Liver (tissue), 9 donors: Measurements from ENCODE around the gene CD6. TPM values are rescaled to one million over a fixed set of nuclear protein-coding genes. Genes with fewer than 3 reads are reported as not detected.
A peak's percentile ranks its signal among the peaks of the same experiment; 100 is the strongest.

Experiments
- DNase-seq: peaks from one replicate; pipeline ENCODE4 v3.0.0-alpha.2; 2017; ENCODE audit warnings: low spot score
- H3K27ac ChIP-seq, 2 donors: one replicate each; pipeline ENCODE4 v1.7.0; 2013; ENCODE audit warnings: inconsistent platforms in 2 of 2, low read length in 2 of 2, control low read depth in 1 of 2, low read depth in 1 of 2, mild to moderate bottlenecking in 1 of 2
- H3K27me3 ChIP-seq, 4 donors: one replicate each; pipeline versions ENCODE4 v1.6.1 to v1.7.0; 2013; ENCODE audit warnings: low read length in 3 of 4, inconsistent platforms in 1 of 4, mild to moderate bottlenecking in 1 of 4, moderate library complexity in 1 of 4; ENCODE audit not compliant: control insufficient read depth in 4 of 4, insufficient read depth in 4 of 4
- H3K36me3 ChIP-seq, 4 donors: one replicate each; pipeline versions ENCODE4 v1.6.1 to v1.7.0; 2013; ENCODE audit warnings: low read length in 3 of 4, mild to moderate bottlenecking in 3 of 4, low read depth in 1 of 4, moderate library complexity in 1 of 4; ENCODE audit not compliant: control insufficient read depth in 4 of 4, insufficient read depth in 3 of 4
- H3K4me1 ChIP-seq, 4 donors: one replicate each; pipeline versions ENCODE4 v1.6.1 to v1.7.0; 2013; ENCODE audit warnings: low read length in 3 of 4, mild to moderate bottlenecking in 3 of 4, moderate library complexity in 1 of 4; ENCODE audit not compliant: control insufficient read depth in 4 of 4, insufficient read depth in 4 of 4
- H3K4me3 ChIP-seq, 3 donors: one replicate each; pipeline versions ENCODE4 v1.6.1 to v1.7.0; 2013; ENCODE audit warnings: low read length in 3 of 3, control low read depth in 1 of 3, low read depth in 1 of 3, mild to moderate bottlenecking in 1 of 3
- H3K9ac ChIP-seq, 2 donors: one replicate each; pipeline ENCODE4 v1.7.0; 2013; ENCODE audit warnings: low read length in 2 of 2, mild to moderate bottlenecking in 2 of 2, moderate library complexity in 2 of 2, control low read depth in 1 of 2, low read depth in 1 of 2
- H3K9me3 ChIP-seq, 4 donors: one replicate each; pipeline versions ENCODE4 v1.6.1 to v1.7.0; 2013; ENCODE audit warnings: low read length in 3 of 4; ENCODE audit not compliant: control insufficient read depth in 4 of 4
- ATF3 ChIP-seq: IDR thresholded peaks from 2 replicates; pipeline ENCODE4 v1.6.1; 2016; ENCODE audit warnings: antibody characterized with exemption
- CTCF ChIP-seq: fragments of 150-350 bp; IDR thresholded peaks from 2 replicates; pipeline ENCODE4 v1.5.1; 2017; ENCODE audit warnings: improper control_type of control experiment, low read depth, low read length; ENCODE audit not compliant: missing input control
- EGR1 ChIP-seq, 2 donors: IDR thresholded peaks; 2 replicates each; pipeline ENCODE4 v1.6.1; 2016 to 2018; ENCODE audit warnings: antibody characterized with exemption in 2 of 2, low read depth in 2 of 2
- FOXA1 ChIP-seq: IDR thresholded peaks from 2 replicates; pipeline ENCODE4 v1.6.1; 2016; ENCODE audit warnings: antibody characterized with exemption
- FOXA2 ChIP-seq: IDR thresholded peaks from 2 replicates; pipeline ENCODE4 v1.6.1; 2016; ENCODE audit warnings: antibody characterized with exemption
- GABPA ChIP-seq, 2 donors: IDR thresholded peaks in 1 of 2; conservative IDR thresholded peaks in 1 of 2; 2 replicates each; pipeline ENCODE4 v1.6.1; 2016; ENCODE audit warnings: antibody characterized with exemption in 2 of 2, mild to moderate bottlenecking in 1 of 2, moderate library complexity in 1 of 2
- HNF4A ChIP-seq, 2 donors: conservative IDR thresholded peaks; 2 replicates each; pipeline ENCODE4 v1.6.1; 2016; ENCODE audit warnings: antibody characterized with exemption in 2 of 2, mild to moderate bottlenecking in 2 of 2
- HNF4G ChIP-seq: IDR thresholded peaks from 2 replicates; pipeline ENCODE4 v1.6.1; 2016; ENCODE audit warnings: antibody characterized with exemption
- MAX ChIP-seq: IDR thresholded peaks from 2 replicates; pipeline ENCODE4 v1.6.1; 2016; ENCODE audit warnings: antibody characterized with exemption
- NR2F2 ChIP-seq: IDR thresholded peaks from 2 replicates; pipeline ENCODE4 v1.6.1; 2016; ENCODE audit warnings: antibody characterized with exemption
- RAD21 ChIP-seq, 2 donors: IDR thresholded peaks; 2 replicates each; pipeline ENCODE4 v1.6.1; 2016; ENCODE audit warnings: antibody characterized with exemption in 2 of 2, mild to moderate bottlenecking in 2 of 2
- RXRA ChIP-seq, 2 donors: IDR thresholded peaks; 2 replicates each; pipeline ENCODE4 v1.6.1; 2017 to 2018; ENCODE audit warnings: antibody characterized with exemption in 2 of 2, mild to moderate bottlenecking in 1 of 2
- SP1 ChIP-seq: IDR thresholded peaks from 2 replicates; pipeline ENCODE4 v1.6.1; 2018; ENCODE audit warnings: antibody characterized with exemption, mild to moderate bottlenecking
- TAF1 ChIP-seq: conservative IDR thresholded peaks from 2 replicates; pipeline ENCODE4 v1.6.1; 2016; ENCODE audit warnings: antibody characterized with exemption, mild to moderate bottlenecking
- YY1 ChIP-seq: IDR thresholded peaks from 2 replicates; pipeline ENCODE4 v1.6.1; 2016; ENCODE audit warnings: antibody characterized with exemption, mild to moderate bottlenecking
- ZBTB33 ChIP-seq: IDR thresholded peaks from 2 replicates; pipeline ENCODE4 v1.6.1; 2016; ENCODE audit warnings: antibody characterized with exemption
- WGBS: extraction: QIAGEN DNeasy Blood & Tissue Kit; methylation state at CpG from one replicate; pipeline ENCODE4 v1.1.7; 2013; 5-methylcytosine and 5-hydroxymethylcytosine counted together
- polyA plus RNA-seq, 2 donors: library from polyadenylated mRNA; stranded (reverse) in 1 of 2; unstranded in 1 of 2; fragments of 200-250 nt in 1 of 2; fragments of >200 nt in 1 of 2; fragmentation: Nextera tagmentation in 1 of 2; extraction: Ambion mirVana in 1 of 2; gene quantifications; one replicate each; pipeline versions ENCODE4 v1.2.1 to v1.2.3, GENCODE V29; 2013 to 2015
- total RNA-seq, 2 donors: library from RNA; depleted of rRNA; stranded (reverse); fragments of >200 nt; gene quantifications; one replicate each; pipeline ENCODE4 v1.2.3, GENCODE V29; 2014
- donor health status: healthy.
- donor health status: healthy.
- donor health status: healthy.
- donor health status: healthy.
- donor health status: healthy.

Gene CD6
- total and polyA plus RNA-seq, 4 donors, result 0.31 to 0.59 (median 0.45) TPM

GRCh38 chr11:61067782-61068446 lies 96.4 kb downstream of the CD6 start:
- Histone ChIP-seq H3K36me3 (no peaks in the 10 kb centered on the region), H3K4me3 (no peak overlapping the region), H3K27me3 (no peaks in the 10 kb centered on the region), H3K9ac (no peak overlapping the region), H3K27ac (no peak overlapping the region), H3K4me1 (no peaks in the 10 kb centered on the region), H3K9me3 (no peaks in the 10 kb centered on the region)
- WGBS, result 83% methylated on average over 14 of the region's 14 CpGs
- peak; percentile 24 for DNase-seq
- TF ChIP-seq NR2F2 (no peak), HNF4G (no peak), ZBTB33 (no peak), RAD21 (IDR thresholded peaks at IDR 0.05) (no peak), YY1 (no peak), CTCF (no peak), GABPA (IDR thresholded peaks at IDR 0.05 in 1 of 2, conservative IDR thresholded peaks at IDR 0.05 in 1 of 2) (no peak), SP1 (no peak), EGR1 (IDR thresholded peaks at IDR 0.05; ENCODE audit: low read depth in 2 of 2) (no peak), TAF1 (no peak), FOXA2 (no peak), MAX (no peak), RXRA (IDR thresholded peaks at IDR 0.05) (no peak), ATF3 (no peak)

GRCh38 chr11:61068581-61068980 lies 97.1 kb downstream of the CD6 start:
- Histone ChIP-seq H3K9ac (no peak overlapping the region), H3K4me1 (no peaks in the 10 kb centered on the region), H3K27me3 (no peaks in the 10 kb centered on the region), H3K4me3 (no peak overlapping the region), H3K9me3 (no peaks in the 10 kb centered on the region), H3K36me3 (no peaks in the 10 kb centered on the region), H3K27ac (no peak overlapping the region)
- DNase-seq, result peak; percentile 25
- TF ChIP-seq TAF1 (no peak), FOXA1 (no peak), CTCF (no peak), ATF3 (no peak), HNF4A (conservative IDR thresholded peaks at IDR 0.05) (no peak), ZBTB33 (no peak), RXRA (IDR thresholded peaks at IDR 0.05) (no peak), EGR1 (IDR thresholded peaks at IDR 0.05; ENCODE audit: low read depth in 2 of 2) (no peak), SP1 (no peak), FOXA2 (no peak), GABPA (IDR thresholded peaks at IDR 0.05 in 1 of 2, conservative IDR thresholded peaks at IDR 0.05 in 1 of 2) (no peak)
- 88% methylated on average over 9 of the region's 9 CpGs for whole genome bisulfite sequencing
